Ovary (tissue), 9 donors: ENCODE measurements around the gene TSTD2. TPM values are rescaled to one million over a fixed set of nuclear protein-coding genes. Genes with fewer than 3 reads are reported as not detected.

ENCODE experiments used
- DNase-seq, 5 donors: peaks; one replicate each; pipeline ENCODE4 v3.0.0-alpha.2; 2019 to 2020
- H3K27ac ChIP-seq, 2 donors: fragments of 200-600 bp; one replicate each; pipeline versions ENCODE4 v1.5.1 to v1.8.0; 2019 to 2022
- H3K27me3 ChIP-seq: fragments of 200-600 bp; one replicate; pipeline ENCODE4 v1.8.0; 2022
- H3K36me3 ChIP-seq: fragments of 200-600 bp; sonication (generic); one replicate; pipeline ENCODE4 v1.5.1; 2019
- H3K4me1 ChIP-seq: one replicate; pipeline ENCODE4 v1.8.1; 2013; ENCODE audit warnings: mild to moderate bottlenecking, moderate library complexity; ENCODE audit not compliant: insufficient read depth
- H3K4me3 ChIP-seq: fragments of 200-600 bp; sonication (generic); one replicate; pipeline ENCODE4 v1.5.1; 2017
- H3K9me3 ChIP-seq, 2 donors: fragments of 200-600 bp in 1 of 2; sonication (generic) in 1 of 2; one replicate each; pipeline versions ENCODE4 v1.5.1 to v1.8.1; 2013 to 2019; ENCODE audit warnings: mild to moderate bottlenecking in 1 of 2, moderate library complexity in 1 of 2
- EP300 ChIP-seq: sonication (generic); formaldehyde crosslinking; IDR thresholded peaks from one replicate; pipeline ENCODE4 v1.6.1; 2017; ENCODE audit warnings: antibody characterized with exemption
- POLR2A ChIP-seq: fragments of 450-650 bp; IDR thresholded peaks from one replicate; pipeline ENCODE4 v1.6.1; 2017; ENCODE audit warnings: antibody characterized with exemption, mild to moderate bottlenecking, moderate library complexity
- WGBS, 3 donors: extraction: QIAGEN DNeasy Blood & Tissue Kit in 1 of 3; methylation state at CpG; one replicate each; pipeline versions ENCODE4 v1.1.5 to v1.1.7; 2013 to 2017; 5-methylcytosine and 5-hydroxymethylcytosine counted together
- intact Hi-C, 4 donors: fragments of 100-400 bp; cut with DNase I; formaldehyde crosslinking; loops; one replicate each; pipeline versions ENCODE4 v1.11.0 to v1.15.1; 2022 to 2023
- polyA plus RNA-seq, 2 donors: library from polyadenylated mRNA; stranded (reverse); fragments of 200-250 nt in 1 of 2; fragments of 350-450 nt in 1 of 2; fragmentation: Illumina TruSeq in 1 of 2; extraction: RNeasy Lipid Tissue Mini Kit (QIAGEN cat#74804) in 1 of 2; gene quantifications; one replicate each; pipeline ENCODE4 v1.2.3, GENCODE V29; 2013 to 2014
- total RNA-seq, 7 donors: library from RNA; depleted of rRNA in 2 of 7; stranded (reverse); fragments of >200 nt in 2 of 7; fragmentation: NEBNext Ultra II Directional in 3 of 7; extraction: Animal tissue kit (Norgen Biotek cat#: 25700) in 3 of 7; gene quantifications; one replicate each; pipeline versions ENCODE4 v1.1.0 to v1.2.4, GENCODE V29; 2016 to 2023
- TF ChIP-seq, protein P1 (sequence below), 3 donors: fragments of 450-650 bp in 2 of 3; fragments of 200-600 bp in 1 of 3; IDR thresholded peaks; one replicate each; pipeline versions ENCODE4 v1.5.1 to v1.8.0; 2016 to 2022; ENCODE audit warnings: antibody characterized with exemption in 3 of 3, mild to moderate bottlenecking in 1 of 3
- donor health status: DM: no; HTN: no; CAD: no; lungs with moderate emphysema.
- donor health status: DM: no; HTN: no; CAD: no.
- donor health status: Bipolar disorder and iron deficiency.
- donor health status: DM: yes; HTN: yes; CAD: no.
- donor health status: DM: no; HTN: no; CAD: no.
- donor health status: DM: yes; HTN: yes; CAD: no.

TSTD2 gene
- total and polyA plus RNA-seq, 9 donors: 11.4 to 32.2 (median 18.9) TPM

DNA sequence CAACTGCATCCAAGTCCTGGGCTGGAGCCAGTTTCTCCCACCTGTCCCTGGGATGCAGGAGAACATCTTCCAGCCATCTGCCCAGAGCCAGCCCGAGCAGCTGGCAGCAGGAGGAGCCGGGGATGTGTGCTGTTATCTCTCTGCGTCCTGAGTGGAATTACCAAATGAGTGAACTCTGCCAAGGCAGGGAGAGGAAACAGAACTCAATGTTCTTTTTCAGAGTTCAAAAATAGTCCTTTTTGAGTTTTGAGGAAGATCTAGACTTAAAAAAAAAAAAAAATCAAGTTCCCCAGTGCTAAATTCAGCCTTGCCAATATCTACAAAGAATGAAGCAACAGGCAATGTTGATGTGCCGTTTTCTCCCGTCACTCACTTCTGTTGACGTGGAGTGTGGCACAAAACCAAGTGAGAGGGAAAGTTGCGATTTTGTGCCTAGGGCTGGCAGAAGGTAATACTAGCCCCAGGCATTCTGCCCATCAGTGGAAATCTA lies 75.5 kb downstream of the TSTD2 start:
- TF ChIP-seq, protein P1, sequence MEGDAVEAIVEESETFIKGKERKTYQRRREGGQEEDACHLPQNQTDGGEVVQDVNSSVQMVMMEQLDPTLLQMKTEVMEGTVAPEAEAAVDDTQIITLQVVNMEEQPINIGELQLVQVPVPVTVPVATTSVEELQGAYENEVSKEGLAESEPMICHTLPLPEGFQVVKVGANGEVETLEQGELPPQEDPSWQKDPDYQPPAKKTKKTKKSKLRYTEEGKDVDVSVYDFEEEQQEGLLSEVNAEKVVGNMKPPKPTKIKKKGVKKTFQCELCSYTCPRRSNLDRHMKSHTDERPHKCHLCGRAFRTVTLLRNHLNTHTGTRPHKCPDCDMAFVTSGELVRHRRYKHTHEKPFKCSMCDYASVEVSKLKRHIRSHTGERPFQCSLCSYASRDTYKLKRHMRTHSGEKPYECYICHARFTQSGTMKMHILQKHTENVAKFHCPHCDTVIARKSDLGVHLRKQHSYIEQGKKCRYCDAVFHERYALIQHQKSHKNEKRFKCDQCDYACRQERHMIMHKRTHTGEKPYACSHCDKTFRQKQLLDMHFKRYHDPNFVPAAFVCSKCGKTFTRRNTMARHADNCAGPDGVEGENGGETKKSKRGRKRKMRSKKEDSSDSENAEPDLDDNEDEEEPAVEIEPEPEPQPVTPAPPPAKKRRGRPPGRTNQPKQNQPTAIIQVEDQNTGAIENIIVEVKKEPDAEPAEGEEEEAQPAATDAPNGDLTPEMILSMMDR (IDR thresholded peaks at IDR 0.05): no peak
- TF ChIP-seq EP300 (peak; percentile 69), POLR2A (peak; percentile 77)
- Histone ChIP-seq H3K27me3 (no peaks in the 10 kb centered on the region), H3K9me3 (no peaks in the 10 kb centered on the region), H3K4me3 (no peak overlapping the region), H3K27ac (peak overlapping the region; percentile 84 to 86), H3K4me1 (peaks cover 39% of the 10 kb centered on the region), H3K36me3 (no peaks in the 10 kb centered on the region)
- intact Hi-C loops: loop anchor here in 3 of 4 donors (2.0 to 5.0 kb wide), 2 partner anchors 55 kb away; partner anchors contain the start of gene TMOD1 (in 2 of the 3)
- WGBS, 3 donors: 2% methylated on average over 7 of the region's 7 CpGs
- DNase-seq: peak; percentile 83 to 88 (median 86)

DNA sequence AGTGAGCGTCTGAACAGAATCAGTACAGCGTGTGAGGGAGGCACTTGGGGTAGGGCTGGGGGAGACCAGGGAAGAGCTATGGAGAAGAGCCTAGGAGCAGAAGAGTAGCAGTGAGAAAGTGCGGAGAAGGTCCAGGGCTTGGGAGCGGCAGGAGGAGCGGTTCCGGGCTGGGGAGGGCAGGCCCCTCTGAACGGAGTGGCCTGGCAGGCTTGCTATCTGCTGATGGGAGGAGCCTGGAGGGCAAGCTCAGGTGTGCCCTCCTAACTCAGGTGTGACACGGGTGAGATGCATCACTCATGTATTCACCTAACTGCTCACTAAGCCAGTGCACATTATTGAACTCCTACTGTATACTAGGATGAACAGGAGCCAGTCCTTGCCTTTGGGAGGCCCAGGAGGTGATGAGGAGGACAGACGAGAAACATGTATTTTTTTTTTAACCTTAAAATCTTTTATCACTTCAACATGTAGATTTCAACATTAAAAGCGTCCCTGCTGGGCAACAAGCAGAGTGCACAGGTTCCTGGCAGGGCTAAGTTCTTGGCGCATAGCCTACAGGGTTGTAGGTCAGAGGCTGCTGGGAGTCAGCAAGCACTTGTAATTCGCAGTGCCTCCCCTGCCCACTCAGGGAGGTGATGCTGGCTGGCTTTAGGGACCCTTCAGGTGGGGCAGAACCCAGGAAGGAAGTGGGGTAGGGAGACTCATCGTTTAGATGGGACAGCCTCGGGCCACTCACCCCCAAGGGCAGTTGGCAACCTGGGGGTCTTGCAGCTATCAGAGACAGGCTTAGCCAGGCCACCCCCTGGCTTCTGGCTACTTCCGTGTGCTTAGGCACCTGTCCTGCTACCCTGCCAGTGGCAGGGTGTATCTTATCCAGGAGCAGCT lies 76.2 kb downstream of the TSTD2 start:
- H3K4me1 ChIP-seq: peaks cover 38% of the 10 kb centered on the region
- WGBS, 3 donors: 55 to 68% (median 62%) methylated on average over 15 of the region's 15 CpGs
- DNase-seq: peak; percentile 78 to 89 (median 86)
- H3K27me3 ChIP-seq: no peaks in the 10 kb centered on the region
- H3K4me3 ChIP-seq: no peak overlapping the region
- no peak for TF ChIP-seq POLR2A
- TF ChIP-seq, protein P1 (IDR thresholded peaks at IDR 0.05): peak in 2 of 3 donors; percentile 28 to 29
- peak overlapping the region; percentile 84 to 86 for H3K27ac ChIP-seq
- no peaks in the 10 kb centered on the region for H3K9me3 ChIP-seq
- no peaks in the 10 kb centered on the region for H3K36me3 ChIP-seq
- intact Hi-C loops: loop anchor here in 3 of 4 donors (2.0 to 5.0 kb wide), 2 partner anchors 54 to 55 kb away; partner anchors contain the start of gene TMOD1 (in 2 of the 3)

DNA sequence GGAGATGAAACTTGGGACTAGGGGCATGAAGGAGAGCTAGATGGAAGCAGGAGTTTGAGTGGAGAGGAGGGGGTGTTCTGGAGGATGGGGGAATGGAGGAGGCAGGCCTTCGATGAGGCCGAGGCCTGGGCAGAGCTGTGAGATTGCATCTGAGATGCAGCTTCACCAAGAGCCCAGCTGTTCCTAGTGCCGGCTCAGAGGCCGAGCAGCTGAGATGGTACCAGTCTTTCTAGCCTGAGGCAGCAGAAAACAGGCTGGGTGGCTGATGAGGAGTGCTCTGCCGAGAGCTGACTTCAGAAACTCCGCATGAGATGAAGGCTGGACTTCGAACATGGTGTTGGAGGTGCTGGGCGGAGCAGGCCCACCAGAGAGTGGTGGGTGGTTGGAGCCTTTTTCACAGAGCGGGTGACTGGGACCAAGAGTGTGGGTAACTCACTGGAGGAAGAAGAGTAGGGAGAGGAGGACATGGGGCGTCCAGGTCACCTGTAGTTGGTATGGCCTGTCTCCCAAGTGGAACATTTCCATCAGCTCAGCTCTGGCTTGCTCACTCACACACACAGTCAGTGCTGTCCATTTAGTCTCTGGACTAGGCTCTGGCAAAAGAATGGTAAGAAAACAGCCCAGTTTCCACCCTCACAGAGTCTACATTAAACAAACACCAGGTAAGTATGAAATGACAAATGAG lies 77.0 kb downstream of the TSTD2 start:
- TF ChIP-seq, protein P1 (IDR thresholded peaks at IDR 0.05): no peak
- TF ChIP-seq EP300: no peak
- no peak for TF ChIP-seq POLR2A
- Histone ChIP-seq H3K27me3 (no peaks in the 10 kb centered on the region), H3K4me3 (no peak overlapping the region), H3K4me1 (peaks cover 38% of the 10 kb centered on the region), H3K9me3 (no peaks in the 10 kb centered on the region), H3K36me3 (no peaks in the 10 kb centered on the region), H3K27ac (peak overlapping the region; percentile 84 to 86)
- 82 to 97% (median 95%) methylated on average over 10 of the region's 10 CpGs for WGBS, 3 donors
- intact Hi-C loops: loop anchor here in 3 of 4 donors (2.0 to 5.0 kb wide), 2 partner anchors 53 to 54 kb away; partner anchors contain the start of gene TMOD1 (in 2 of the 3)
- DNase-seq: no peak

DNA sequence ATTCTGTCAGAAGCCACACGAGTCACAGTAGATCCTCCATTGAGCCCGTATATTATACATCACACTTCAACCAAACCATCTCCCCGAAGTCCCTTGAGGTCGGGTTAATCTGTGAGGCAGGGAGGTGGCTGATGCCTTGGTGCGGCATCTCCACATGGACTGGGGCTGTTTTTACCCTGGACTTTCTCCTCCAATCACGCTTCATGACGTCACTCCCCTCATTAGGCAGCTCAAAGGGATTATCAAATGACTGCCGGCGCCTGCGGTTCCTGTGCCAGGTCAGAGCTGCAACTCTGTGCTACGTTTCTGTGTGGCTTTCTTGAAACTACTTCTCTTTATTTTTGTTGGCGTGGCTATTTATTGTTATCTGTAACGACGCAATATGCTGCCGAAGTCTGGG lies 78.0 kb downstream of the TSTD2 start:
- TF ChIP-seq EP300 (no peak), POLR2A (no peak)
- TF ChIP-seq, protein P1 (IDR thresholded peaks at IDR 0.05): no peak
- Histone ChIP-seq H3K27me3 (no peaks in the 10 kb centered on the region), H3K4me1 (peaks cover 38% of the 10 kb centered on the region), H3K4me3 (no peak overlapping the region), H3K27ac (peak overlapping the region; percentile 50 to 84), H3K36me3 (no peaks in the 10 kb centered on the region), H3K9me3 (no peaks in the 10 kb centered on the region)
- DNase-seq: peak; percentile 83 to 92 (median 88)
- 11 to 30% (median 15%) methylated on average over 15 of the region's 15 CpGs for WGBS, 3 donors
- intact Hi-C loops: loop anchor here in 2 of 4 donors (5.0 kb wide), 1 partner anchor 53 kb away; the partner anchor contains the start of gene TMOD1 (in 2 of the 2)
